H9 (cell line): Measurements from ENCODE around the gene NR2F2. TPM values are rescaled to one million over a fixed set of nuclear protein-coding genes. Genes with fewer than 3 reads are reported as not detected.

Source experiments
- DNase-seq: peaks from one replicate; pipeline ENCODE4 v3.0.0-alpha.2; 2017
- H2AFZ ChIP-seq: one replicate; pipeline ENCODE4 v1.6.1; 2013; ENCODE audit warnings: mild to moderate bottlenecking, low read length, control low read depth, moderate library complexity
- H2AK5ac ChIP-seq: 2 replicates; pipeline ENCODE4 v1.6.1; 2013; ENCODE audit warnings: low read length, control low read depth, mixed read lengths; ENCODE audit not compliant: insufficient read length
- H2BK120ac ChIP-seq: one replicate; pipeline ENCODE4 v1.6.1; 2013; ENCODE audit warnings: low read depth, mild to moderate bottlenecking, low read length, control low read depth, inconsistent platforms; ENCODE audit not compliant: poor library complexity, severe bottlenecking
- H2BK12ac ChIP-seq: 2 replicates; pipeline ENCODE4 v1.6.1; 2013; ENCODE audit warnings: low read length, control low read depth, mixed read lengths, low read depth; ENCODE audit not compliant: insufficient read length
- H2BK15ac ChIP-seq: 2 replicates; pipeline ENCODE4 v1.6.1; 2013; ENCODE audit warnings: low read depth, low read length, control low read depth
- H2BK20ac ChIP-seq: one replicate; pipeline ENCODE4 v1.6.1; 2013; ENCODE audit warnings: low read depth, mild to moderate bottlenecking, low read length, control low read depth, inconsistent platforms; ENCODE audit not compliant: poor library complexity, severe bottlenecking
- H2BK5ac ChIP-seq: 2 replicates; pipeline ENCODE4 v1.6.1; 2013; ENCODE audit warnings: low read length, control low read depth, mixed read lengths; ENCODE audit not compliant: insufficient read length
- H3K14ac ChIP-seq: 2 replicates; pipeline ENCODE4 v1.6.1; 2013; ENCODE audit warnings: low read length, control low read depth; ENCODE audit not compliant: insufficient read depth
- H3K18ac ChIP-seq: 2 replicates; pipeline ENCODE4 v1.6.1; 2013; ENCODE audit warnings: low read depth, mild to moderate bottlenecking, mixed read lengths, low read length, control low read depth; ENCODE audit not compliant: insufficient read length
- H3K23ac ChIP-seq: 2 replicates; pipeline ENCODE4 v1.6.1; 2013; ENCODE audit warnings: low read length, control low read depth, mixed read lengths, low read depth; ENCODE audit not compliant: insufficient read length
- H3K23me2 ChIP-seq: 2 replicates; pipeline ENCODE4 v1.6.1; 2013; ENCODE audit warnings: low read depth, mild to moderate bottlenecking, mixed read lengths, low read length, control low read depth; ENCODE audit not compliant: insufficient read length, poor library complexity, severe bottlenecking
- H3K27ac ChIP-seq: 2 replicates; pipeline ENCODE4 v1.5.1; 2013; ENCODE audit warnings: low read length, control low read depth, mixed read lengths, low read depth; ENCODE audit not compliant: insufficient read length
- H3K27me3 ChIP-seq: 2 replicates; pipeline ENCODE4 v1.6.1; 2013; ENCODE audit warnings: low read length, control low read depth, inconsistent platforms; ENCODE audit not compliant: insufficient read depth
- H3K4ac ChIP-seq: 2 replicates; pipeline ENCODE4 v1.6.1; 2013; ENCODE audit warnings: low read depth, mild to moderate bottlenecking, control low read depth, inconsistent platforms, low read length, moderate library complexity
- H3K4me1 ChIP-seq: 2 replicates; pipeline ENCODE4 v1.6.1; 2013; ENCODE audit warnings: low read length, control low read depth, inconsistent platforms; ENCODE audit not compliant: insufficient read depth
- H3K4me2 ChIP-seq: 2 replicates; pipeline ENCODE4 v1.6.1; 2013; ENCODE audit warnings: low read length, control low read depth, mixed read lengths; ENCODE audit not compliant: insufficient read length, insufficient read depth
- H3K56ac ChIP-seq: 2 replicates; pipeline ENCODE4 v1.6.1; 2013; ENCODE audit warnings: low read depth, mild to moderate bottlenecking, mixed read lengths, low read length, control low read depth; ENCODE audit not compliant: insufficient read length
- H3K79me1 ChIP-seq: 2 replicates; pipeline ENCODE4 v1.6.1; 2013; ENCODE audit warnings: low read depth, mild to moderate bottlenecking, moderate library complexity, low read length, control low read depth, inconsistent platforms; ENCODE audit not compliant: insufficient read depth, poor library complexity, severe bottlenecking
- H3K79me2 ChIP-seq: 2 replicates; pipeline ENCODE4 v1.6.1; 2013; ENCODE audit warnings: low read length, control low read depth, inconsistent platforms; ENCODE audit not compliant: insufficient read depth
- H3K9ac ChIP-seq: 2 replicates; pipeline ENCODE4 v1.6.1; 2013; ENCODE audit warnings: low read length, control low read depth, mixed read lengths; ENCODE audit not compliant: insufficient read length; ENCODE audit errors: extremely low read depth
- H3K9me3 ChIP-seq: one replicate; pipeline ENCODE4 v1.6.1; 2013; ENCODE audit warnings: low read depth, low read length, inconsistent platforms; ENCODE audit not compliant: control insufficient read depth
- H3T11ph ChIP-seq: one replicate; pipeline ENCODE4 v1.6.1; 2013; ENCODE audit warnings: mild to moderate bottlenecking, low read length, control low read depth, inconsistent platforms
- H4K20me1 ChIP-seq: one replicate; pipeline ENCODE4 v1.6.1; 2013; ENCODE audit not compliant: control insufficient read depth, insufficient read length, insufficient read depth
- H4K5ac ChIP-seq: 2 replicates; pipeline ENCODE4 v1.6.1; 2013; ENCODE audit warnings: low read depth, mild to moderate bottlenecking, mixed read lengths, low read length, control low read depth; ENCODE audit not compliant: insufficient read length
- H4K8ac ChIP-seq: replicated peaks from 2 replicates; pipeline ENCODE4 v1.6.1; 2013; ENCODE audit warnings: low read length, control low read depth, mixed read lengths, low read depth; ENCODE audit not compliant: insufficient read length
- H4K91ac ChIP-seq: 2 replicates; pipeline ENCODE4 v1.6.1; 2013; ENCODE audit warnings: low read depth, mild to moderate bottlenecking, moderate library complexity, mixed read lengths, low read length, control low read depth; ENCODE audit not compliant: insufficient read length
- H3K27ac Mint-ChIP-seq, 3 experiments: 2 replicates in 2 of 3; 3 replicates in 1 of 3; pipeline ENCODE4 v1.8.0; 2020 to 2021; ENCODE audit warnings: mixed read lengths in 3 of 3, mild to moderate bottlenecking in 1 of 3, moderate library complexity in 1 of 3
- H3K27me3 Mint-ChIP-seq: 2 replicates; pipeline ENCODE4 v1.8.0; 2021; ENCODE audit warnings: low read depth, mild to moderate bottlenecking, moderate library complexity, mixed read lengths
- H3K36me3 Mint-ChIP-seq, 3 experiments: 2 replicates in 2 of 3; 3 replicates in 1 of 3; pipeline ENCODE4 v1.8.0; 2020 to 2021; ENCODE audit warnings: low read depth in 3 of 3, mixed read lengths in 3 of 3; ENCODE audit not compliant: insufficient read depth in 1 of 3
- H3K4me1 Mint-ChIP-seq, 2 experiments: 2 replicates each; pipeline ENCODE4 v1.8.0; 2020; ENCODE audit warnings: mixed read lengths in 2 of 2
- H3K4me3 Mint-ChIP-seq, 2 experiments: 2 replicates in 1 of 2; 3 replicates in 1 of 2; pipeline ENCODE4 v1.8.0; 2020 to 2021; ENCODE audit warnings: mild to moderate bottlenecking in 2 of 2, mixed read lengths in 2 of 2, moderate library complexity in 1 of 2
- H3K9me3 Mint-ChIP-seq, 2 experiments: 2 replicates in 1 of 2; 3 replicates in 1 of 2; pipeline ENCODE4 v1.8.0; 2020; ENCODE audit warnings: mild to moderate bottlenecking in 2 of 2, mixed read lengths in 2 of 2, moderate library complexity in 1 of 2
- WGBS: extraction: QIAGEN DNeasy Blood & Tissue Kit; methylation state at CpG from one replicate; pipeline ENCODE4 v1.1.7; 2013; ENCODE audit warnings: missing lambda C conversion rate, low lambda C conversion rate, mixed read lengths; ENCODE audit not compliant: insufficient read length; ENCODE audit errors: extremely low coverage; 5-methylcytosine and 5-hydroxymethylcytosine counted together
- total RNA-seq: library from RNA; stranded (reverse); gene quantifications from 2 replicates; pipeline ENCODE4 v1.2.1, GENCODE V29; 2021
- TF ChIP-seq, protein P1 (sequence below): fragments of 200-600 bp; sonication (generic); conservative IDR thresholded peaks from 3 replicates; pipeline ENCODE4 v1.8.0; 2021; ENCODE audit warnings: antibody characterized with exemption, mild to moderate bottlenecking

The NR2F2 gene
- total RNA-seq, 1 experiment from 2014 or later: 0.24 TPM

DNA sequence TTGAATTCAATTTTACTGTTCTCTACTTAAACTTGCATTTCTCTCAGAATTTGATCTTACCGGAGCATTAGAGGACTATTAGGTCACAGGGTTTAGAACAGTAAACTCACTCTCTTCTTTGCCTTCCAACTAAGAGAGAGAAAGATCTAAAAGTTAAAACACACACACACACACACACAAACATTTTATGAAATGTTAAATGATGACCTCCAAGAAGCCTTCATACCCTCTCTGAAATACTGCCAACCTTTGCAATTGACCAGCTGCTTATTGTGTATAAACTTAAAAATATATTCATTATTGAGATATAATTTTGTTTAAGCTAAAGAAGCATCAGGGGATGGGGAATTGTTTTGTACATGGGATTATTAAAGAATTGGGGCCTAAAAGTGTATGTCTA, 15.5 kb upstream of the NR2F2 start:
- Mint-ChIP-seq H3K4me1 (peaks cover 9 to 20% of the 10 kb centered on the region in 2 experiments), H3K27ac (no peak overlapping the region), H3K9me3 (peaks cover 0 to 3% of the 10 kb centered on the region in 2 experiments; a peak in 1 of 5 replicates), H3K4me3 (no peak overlapping the region), H3K36me3 (no peaks in the 10 kb centered on the region), H3K27me3 (peaks cover 83% of the 10 kb centered on the region)
- TF ChIP-seq, protein P1, sequence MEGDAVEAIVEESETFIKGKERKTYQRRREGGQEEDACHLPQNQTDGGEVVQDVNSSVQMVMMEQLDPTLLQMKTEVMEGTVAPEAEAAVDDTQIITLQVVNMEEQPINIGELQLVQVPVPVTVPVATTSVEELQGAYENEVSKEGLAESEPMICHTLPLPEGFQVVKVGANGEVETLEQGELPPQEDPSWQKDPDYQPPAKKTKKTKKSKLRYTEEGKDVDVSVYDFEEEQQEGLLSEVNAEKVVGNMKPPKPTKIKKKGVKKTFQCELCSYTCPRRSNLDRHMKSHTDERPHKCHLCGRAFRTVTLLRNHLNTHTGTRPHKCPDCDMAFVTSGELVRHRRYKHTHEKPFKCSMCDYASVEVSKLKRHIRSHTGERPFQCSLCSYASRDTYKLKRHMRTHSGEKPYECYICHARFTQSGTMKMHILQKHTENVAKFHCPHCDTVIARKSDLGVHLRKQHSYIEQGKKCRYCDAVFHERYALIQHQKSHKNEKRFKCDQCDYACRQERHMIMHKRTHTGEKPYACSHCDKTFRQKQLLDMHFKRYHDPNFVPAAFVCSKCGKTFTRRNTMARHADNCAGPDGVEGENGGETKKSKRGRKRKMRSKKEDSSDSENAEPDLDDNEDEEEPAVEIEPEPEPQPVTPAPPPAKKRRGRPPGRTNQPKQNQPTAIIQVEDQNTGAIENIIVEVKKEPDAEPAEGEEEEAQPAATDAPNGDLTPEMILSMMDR: no peak
- Histone ChIP-seq H3K9me3 (no peaks in the 10 kb centered on the region), H3K23me2 (no peaks in the 10 kb centered on the region), H3K4me1 (no peaks in the 10 kb centered on the region; the same call in 1 of the 2 replicates), H4K8ac (no peak overlapping the region), H4K5ac (no peak overlapping the region), H3K79me2 (no peaks in the 10 kb centered on the region), H3K56ac (no peak overlapping the region), H4K91ac (no peak overlapping the region), H3K27me3 (peaks cover 3% of the 10 kb centered on the region; the same call in 1 of the 2 replicates), H3K79me1 (no peaks in the 10 kb centered on the region), H2AFZ (no peak overlapping the region), H2BK120ac (no peak overlapping the region), H2BK20ac (no peak overlapping the region), H3T11ph (no peak overlapping the region), H2AK5ac (no peak overlapping the region), H3K23ac (no peak overlapping the region), H3K14ac (no peak overlapping the region), H2BK5ac (no peak overlapping the region), H2BK12ac (no peak overlapping the region), H3K18ac (no peak overlapping the region), H3K4ac (no peak overlapping the region), H2BK15ac (no peak overlapping the region), H4K20me1 (no peaks in the 10 kb centered on the region), H3K4me2 (no peak overlapping the region), H3K27ac (no peak overlapping the region), H3K9ac (no peak overlapping the region)
- no CpG with 5 or more reads among the region's 1 CpG for WGBS
- DNase-seq: no peak
